ACC112 (cell line): Measurements from ENCODE around the gene AP2B1.
A peak's percentile ranks its signal among the peaks of the same experiment; 100 is the strongest.

ENCODE experiments used
- H2AFZ ChIP-seq: fragments of 200-600 bp; sonication (generic); one replicate; pipeline ENCODE4 v1.6.0; 2017; ENCODE audit warnings: antibody characterized with exemption, low read length; ENCODE audit not compliant: unreplicated experiment
- H3K27ac ChIP-seq: fragments of 200-600 bp; sonication (generic); 2 replicates; pipeline ENCODE4 v1.5.1; 2014; ENCODE audit warnings: low read depth, mild to moderate bottlenecking, antibody characterized with exemption, low read length, moderate library complexity
- H3K27me3 ChIP-seq: fragments of 200-600 bp; sonication (generic); 2 replicates; pipeline ENCODE4 v1.6.1; 2014; ENCODE audit warnings: mild to moderate bottlenecking, antibody characterized with exemption, low read length, moderate library complexity, mixed read lengths; ENCODE audit not compliant: insufficient read depth
- H3K36me3 ChIP-seq: fragments of 200-600 bp; sonication (generic); 2 replicates; pipeline ENCODE4 v1.6.1; 2016; ENCODE audit warnings: mild to moderate bottlenecking, antibody characterized with exemption, low read length, moderate library complexity, mixed read lengths; ENCODE audit not compliant: insufficient read depth
- H3K4me1 ChIP-seq: fragments of 200-600 bp; sonication (generic); one replicate; pipeline ENCODE4 v1.6.1; 2016; ENCODE audit warnings: low read length, mixed read lengths; ENCODE audit not compliant: insufficient read depth, unreplicated experiment, control insufficient read depth
- H3K4me3 ChIP-seq: fragments of 200-600 bp; sonication (generic); 2 replicates; pipeline ENCODE4 v1.5.1; 2014; ENCODE audit warnings: mild to moderate bottlenecking, low read depth, low read length
- H3K79me2 ChIP-seq: fragments of 200-600 bp; sonication (generic); one replicate; pipeline ENCODE4 v1.6.0; 2016; ENCODE audit warnings: low read length; ENCODE audit not compliant: control insufficient read depth, unreplicated experiment, insufficient read depth

AP2B1 gene

GRCh38 chr17:35713069-35713728 is 126.1 kb downstream of the AP2B1 start:
- Histone ChIP-seq H3K4me3 (no peak overlapping the region; the same call in 1 of the 2 replicates), H3K79me2 (peaks cover 3% of the 10 kb centered on the region), H2AFZ (no peak overlapping the region), H3K27ac (peak overlapping the region; percentile 78), H3K27me3 (no peaks in the 10 kb centered on the region), H3K36me3 (peaks cover 39% of the 10 kb centered on the region), H3K4me1 (peaks cover 20% of the 10 kb centered on the region)

DNA sequence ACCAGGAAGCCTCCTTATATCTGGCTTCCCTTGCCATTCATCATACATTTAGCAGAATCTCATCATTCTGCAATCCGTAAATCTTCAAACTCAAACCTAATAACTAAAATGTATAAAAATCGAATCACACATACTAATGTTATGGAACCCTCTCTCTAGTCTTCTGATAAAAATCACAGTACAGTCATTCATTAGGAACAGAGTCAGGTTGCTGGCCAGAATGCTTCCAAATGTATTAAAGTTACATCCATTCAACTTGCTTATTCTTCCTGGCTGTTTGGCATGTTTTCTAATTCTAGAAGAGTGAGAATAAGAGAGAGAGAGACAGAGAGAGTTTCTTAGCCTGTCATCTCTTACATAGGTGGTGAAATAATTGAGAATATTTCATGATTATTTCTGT is 127.9 kb downstream of the AP2B1 start:
- H3K27ac ChIP-seq = no peak overlapping the region
- H3K36me3 ChIP-seq = peaks cover 38% of the 10 kb centered on the region

DNA sequence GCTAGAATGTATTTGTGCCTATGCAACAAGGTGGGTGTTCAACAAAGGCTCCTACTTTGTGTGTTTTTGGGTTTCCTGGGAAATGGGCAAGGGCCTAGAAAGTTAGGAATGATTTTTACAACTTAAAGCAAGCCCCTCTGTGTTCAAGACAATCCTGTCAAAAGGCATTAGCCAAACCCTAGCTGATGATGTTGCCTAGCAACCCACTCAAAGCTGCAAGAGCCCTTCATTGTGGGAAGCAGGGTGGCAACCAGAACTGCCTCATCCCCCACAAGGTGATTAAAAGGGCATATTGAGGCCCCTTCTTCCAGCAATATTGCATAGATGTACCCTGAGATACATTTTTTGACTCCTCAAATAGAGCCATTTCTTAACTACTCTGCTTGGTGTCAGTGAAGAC is 128.3 kb downstream of the AP2B1 start:
- H3K27me3 ChIP-seq = no peaks in the 10 kb centered on the region
- no peak overlapping the region for H2AFZ ChIP-seq
- no peak overlapping the region for H3K4me3 ChIP-seq
- H3K4me1 ChIP-seq = peaks cover 20% of the 10 kb centered on the region
- H3K36me3 ChIP-seq = peaks cover 38% of the 10 kb centered on the region
- H3K79me2 ChIP-seq = peaks cover 3% of the 10 kb centered on the region
- no peak overlapping the region for H3K27ac ChIP-seq

More for the DNA sequence above, 127.9 kb downstream of the AP2B1 start:
- no peak overlapping the region for H3K4me3 ChIP-seq
- peaks cover 20% of the 10 kb centered on the region for H3K4me1 ChIP-seq
- no peak overlapping the region for H2AFZ ChIP-seq
- H3K27me3 ChIP-seq = no peaks in the 10 kb centered on the region
- peaks cover 3% of the 10 kb centered on the region for H3K79me2 ChIP-seq

DNA sequence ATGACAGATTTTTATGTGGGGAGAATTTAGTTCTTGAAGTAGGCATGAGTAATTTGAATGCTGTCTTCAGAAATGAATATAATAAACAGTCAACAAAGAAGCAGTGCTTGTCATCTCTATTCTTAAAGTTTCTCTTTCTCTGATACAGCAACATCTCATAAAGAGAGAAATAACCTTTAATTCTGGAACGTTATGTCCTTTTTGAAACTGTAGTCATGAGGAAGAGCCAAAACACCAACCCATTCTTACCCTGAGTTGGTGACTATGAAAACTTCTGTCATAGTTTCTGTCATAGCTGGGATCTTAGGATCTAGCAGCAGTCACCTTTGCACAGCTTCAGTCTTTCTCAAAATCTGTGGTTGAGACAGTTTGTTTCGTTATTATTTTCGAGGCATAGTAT is 129.1 kb downstream of the AP2B1 start:
- Histone ChIP-seq H3K79me2 (peaks cover 3% of the 10 kb centered on the region), H3K27ac (no peak overlapping the region), H3K4me1 (peaks cover 20% of the 10 kb centered on the region), H3K36me3 (peaks cover 33% of the 10 kb centered on the region), H3K4me3 (no peak overlapping the region), H2AFZ (no peak overlapping the region), H3K27me3 (no peaks in the 10 kb centered on the region)

DNA sequence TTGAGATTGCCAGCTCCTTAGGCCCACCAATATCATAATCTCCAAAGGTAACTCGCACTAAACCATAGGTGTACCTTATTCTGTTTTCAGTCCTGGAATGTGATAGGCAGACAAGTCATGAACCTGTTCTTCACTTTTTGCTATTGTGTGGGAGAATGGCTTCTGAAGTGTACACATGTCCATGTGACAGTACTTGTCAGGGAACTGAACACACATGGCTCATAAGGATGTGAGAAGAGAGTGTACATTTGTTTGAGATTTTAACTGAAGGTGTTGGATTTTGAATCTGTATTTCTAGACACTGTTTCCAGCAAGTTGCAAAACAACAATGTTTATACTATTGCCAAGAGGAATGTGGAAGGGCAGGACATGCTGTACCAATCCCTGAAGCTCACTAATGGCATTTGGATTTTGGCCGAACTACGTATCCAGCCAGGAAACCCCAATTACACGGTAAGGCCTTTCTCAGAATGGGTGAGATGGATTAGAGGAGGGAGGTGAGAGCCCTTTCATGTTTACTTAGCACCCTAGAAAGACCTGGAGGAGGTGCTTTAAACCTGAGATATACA is 129.9 kb downstream of the AP2B1 start:
- H3K4me1 ChIP-seq = peaks cover 20% of the 10 kb centered on the region
- peaks cover 3% of the 10 kb centered on the region for H3K79me2 ChIP-seq
- H3K27me3 ChIP-seq = no peaks in the 10 kb centered on the region
- peaks cover 33% of the 10 kb centered on the region for H3K36me3 ChIP-seq
- H3K27ac ChIP-seq = peak overlapping the region; percentile 21
- no peak overlapping the region for H3K4me3 ChIP-seq
- H2AFZ ChIP-seq = no peak overlapping the region

- peaks cover 3% of the 10 kb centered on the region for H3K79me2 ChIP-seq
- H3K27me3 ChIP-seq = no peaks in the 10 kb centered on the region
- no peak overlapping the region for H3K4me3 ChIP-seq
- H3K27ac ChIP-seq = peak overlapping the region; percentile 21
- peaks cover 33% of the 10 kb centered on the region for H3K36me3 ChIP-seq
- no peak overlapping the region for H2AFZ ChIP-seq
- H3K4me1 ChIP-seq = peaks cover 20% of the 10 kb centered on the region
Measured at GRCh38 chr17:35717475-35717874, 130.4 kb downstream of the AP2B1 start.

- Histone ChIP-seq H3K27ac (no peak overlapping the region), H2AFZ (no peak overlapping the region), H3K4me3 (no peak overlapping the region), H3K36me3 (peaks cover 20% of the 10 kb centered on the region), H3K79me2 (no peaks in the 10 kb centered on the region), H3K27me3 (no peaks in the 10 kb centered on the region), H3K4me1 (peaks cover 21% of the 10 kb centered on the region)
Measured at GRCh38 chr17:35723735-35724134, 136.6 kb downstream of the AP2B1 start.

- Histone ChIP-seq H3K4me3 (no peak overlapping the region), H3K27me3 (no peaks in the 10 kb centered on the region), H3K4me1 (peaks cover 21% of the 10 kb centered on the region), H3K79me2 (no peaks in the 10 kb centered on the region), H2AFZ (no peak overlapping the region), H3K27ac (no peak overlapping the region), H3K36me3 (peaks cover 17% of the 10 kb centered on the region)
Measured at GRCh38 chr17:35725058-35725457, 137.9 kb downstream of the AP2B1 start.

GRCh38 chr17:35725802-35726126 is 138.6 kb downstream of the AP2B1 start:
- Histone ChIP-seq H3K36me3 (peaks cover 16% of the 10 kb centered on the region), H3K27ac (peak overlapping the region; percentile 39), H3K4me3 (no peak overlapping the region), H3K4me1 (peaks cover 24% of the 10 kb centered on the region), H3K27me3 (no peaks in the 10 kb centered on the region), H3K79me2 (no peaks in the 10 kb centered on the region), H2AFZ (no peak overlapping the region)

DNA sequence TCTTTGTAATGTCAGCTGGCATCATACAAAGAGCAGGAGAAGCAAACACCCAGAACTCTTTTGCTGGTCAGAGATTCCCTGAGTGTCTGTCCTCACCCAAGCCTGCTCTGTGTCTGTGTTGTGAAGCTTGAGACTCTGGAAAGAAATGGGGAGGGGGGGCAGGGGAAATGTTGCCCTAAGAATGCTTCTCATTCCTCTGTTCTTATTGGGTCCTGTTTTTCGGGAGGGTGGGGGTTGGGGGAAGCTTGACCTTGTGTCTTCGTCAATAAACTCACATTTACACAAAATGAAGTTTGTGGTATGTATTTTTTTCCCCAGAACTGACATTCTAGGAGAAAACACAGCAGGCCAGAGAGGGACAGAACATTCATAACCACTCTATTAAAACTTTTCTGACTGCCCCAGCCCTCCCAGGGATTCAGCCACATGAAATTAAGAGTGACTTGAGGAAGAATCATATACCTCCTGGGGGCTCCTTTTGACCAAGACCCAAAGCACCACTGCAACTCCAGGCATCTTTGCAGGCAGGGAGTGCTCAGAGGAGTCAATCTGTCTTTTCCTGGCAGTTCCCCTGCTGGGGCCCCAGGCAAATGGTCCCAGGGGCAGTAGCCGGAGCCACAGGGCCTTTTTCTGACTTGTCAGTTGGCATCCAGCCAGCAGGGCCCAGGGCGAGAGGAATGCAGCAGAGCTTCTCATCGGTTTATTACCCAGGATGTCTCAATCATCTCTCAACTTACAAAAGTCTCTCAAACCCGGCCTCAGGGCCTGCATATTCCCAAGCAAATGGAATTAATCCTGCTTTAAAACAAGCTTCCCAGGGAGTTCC is 139.2 kb downstream of the AP2B1 start:
- H3K27ac ChIP-seq = peak overlapping the region; percentile 40
- peaks cover 16% of the 10 kb centered on the region for H3K36me3 ChIP-seq
- no peaks in the 10 kb centered on the region for H3K79me2 ChIP-seq
- H3K4me1 ChIP-seq = peaks cover 29% of the 10 kb centered on the region
- H3K27me3 ChIP-seq = no peaks in the 10 kb centered on the region
- H2AFZ ChIP-seq = no peak overlapping the region
- no peak overlapping the region for H3K4me3 ChIP-seq
